AG08395 (cell line): ENCODE results near the gene MTUS2.

ENCODE experiments used
- DNase-seq: peaks from one replicate; pipeline ENCODE4 v3.0.0; 2012; ENCODE audit warnings: mixed read lengths, low spot score

MTUS2 gene

GRCh38 chr13:29484796-29485195 lies 664.7 kb downstream of the MTUS2 start:
- DNase-seq: no peak

GRCh38 chr13:29486551-29486950 lies 666.4 kb downstream of the MTUS2 start:
- DNase-seq: no peak

GRCh38 chr13:29487466-29488454 lies 667.6 kb downstream of the MTUS2 start:
- no peak for DNase-seq

- DNase-seq: no peak
Observed at GRCh38 chr13:29489650-29490560, 669.8 kb downstream of the MTUS2 start.

- no peak for DNase-seq
Observed at GRCh38 chr13:29490561-29490885, 670.4 kb downstream of the MTUS2 start.

- no peak for DNase-seq
Observed at GRCh38 chr13:29491248-29491647, 671.1 kb downstream of the MTUS2 start.

GRCh38 chr13:29493796-29494195 lies 673.7 kb downstream of the MTUS2 start:
- no peak for DNase-seq

- DNase-seq: no peak
Observed at GRCh38 chr13:29494520-29494919, 674.4 kb downstream of the MTUS2 start.

GRCh38 chr13:29496241-29496712 lies 676.1 kb downstream of the MTUS2 start:
- no peak for DNase-seq

- no peak for DNase-seq
Observed at GRCh38 chr13:29497137-29497654, 677.1 kb downstream of the MTUS2 start.

GRCh38 chr13:29498426-29499040 lies 678.4 kb downstream of the MTUS2 start:
- DNase-seq: no peak

- no peak for DNase-seq
Observed at GRCh38 chr13:29499506-29500165, 679.5 kb downstream of the MTUS2 start.

- DNase-seq: no peak
Observed at GRCh38 chr13:29500386-29500785, 680.2 kb downstream of the MTUS2 start.

GRCh38 chr13:29501674-29502073 lies 681.5 kb downstream of the MTUS2 start:
- DNase-seq: no peak

GRCh38 chr13:29502391-29503008 lies 682.4 kb downstream of the MTUS2 start:
- DNase-seq: no peak

GRCh38 chr13:29503041-29503837 lies 683.1 kb downstream of the MTUS2 start:
- DNase-seq: peak; percentile 59

GRCh38 chr13:29504691-29505090 lies 684.6 kb downstream of the MTUS2 start:
- DNase-seq: no peak

- no peak for DNase-seq
Observed at GRCh38 chr13:29505511-29505910, 685.4 kb downstream of the MTUS2 start.

GRCh38 chr13:29505950-29506349 lies 685.8 kb downstream of the MTUS2 start:
- no peak for DNase-seq

GRCh38 chr13:29507356-29507755 lies 687.2 kb downstream of the MTUS2 start:
- DNase-seq: no peak
